Stimulated activated naive B cell treated with anti-CD40 and anti-IgM and Interleukin-4, amounts not matched to agents 10 μg/mL and 1 μg/mL and 100 μg/mL, for 72 hours (primary cell): Measurements from ENCODE around the gene SMOC2.

Experiments used
- ATAC-seq, 2 donors: fragments of 150-1000 bp; cut with Tn5 transposase; replicated peaks; 2 replicates each; pipeline ENCODE4 v1.10.0; 2021; ENCODE audit warnings: moderate library complexity in 1 of 2
- DNase-seq: peaks from one replicate; pipeline ENCODE4 v3.0.0; 2021
- H3K27ac Mint-ChIP-seq: one replicate; pipeline ENCODE4 v1.8.0; 2022; ENCODE audit warnings: mild to moderate bottlenecking, mixed read lengths
- H3K27me3 Mint-ChIP-seq, 2 donors: one replicate each; pipeline ENCODE4 v1.8.0; 2022; ENCODE audit warnings: mixed read lengths in 2 of 2
- H3K36me3 Mint-ChIP-seq, 2 donors: one replicate each; pipeline ENCODE4 v1.8.0; 2022; ENCODE audit warnings: mixed read lengths in 2 of 2, mild to moderate bottlenecking in 1 of 2
- H3K4me1 Mint-ChIP-seq, 2 donors: one replicate each; pipeline ENCODE4 v1.8.0; 2022; ENCODE audit warnings: mixed read lengths in 2 of 2, mild to moderate bottlenecking in 1 of 2
- H3K4me3 Mint-ChIP-seq, 2 donors: one replicate each; pipeline ENCODE4 v1.8.0; 2022; ENCODE audit warnings: mild to moderate bottlenecking in 2 of 2, mixed read lengths in 2 of 2, moderate library complexity in 1 of 2
- H3K9me3 Mint-ChIP-seq, 2 donors: one replicate each; pipeline ENCODE4 v1.8.0; 2022; ENCODE audit warnings: mixed read lengths in 2 of 2, mild to moderate bottlenecking in 1 of 2

Gene SMOC2

GRCh38 chr6:168420084-168420483 lies 20.9 kb upstream of the SMOC2 start:
- no peak overlapping the region for H3K4me3 Mint-ChIP-seq
- DNase-seq (no peak), ATAC-seq (no peak)
- H3K4me1 Mint-ChIP-seq, result no peaks in the 10 kb centered on the region
- no peaks in the 10 kb centered on the region for H3K36me3 Mint-ChIP-seq
- H3K9me3 Mint-ChIP-seq, result no peaks in the 10 kb centered on the region
- peaks cover 0 to 5% of the 10 kb centered on the region in 2 donors for H3K27me3 Mint-ChIP-seq
- H3K27ac Mint-ChIP-seq, result no peak overlapping the region

DNA sequence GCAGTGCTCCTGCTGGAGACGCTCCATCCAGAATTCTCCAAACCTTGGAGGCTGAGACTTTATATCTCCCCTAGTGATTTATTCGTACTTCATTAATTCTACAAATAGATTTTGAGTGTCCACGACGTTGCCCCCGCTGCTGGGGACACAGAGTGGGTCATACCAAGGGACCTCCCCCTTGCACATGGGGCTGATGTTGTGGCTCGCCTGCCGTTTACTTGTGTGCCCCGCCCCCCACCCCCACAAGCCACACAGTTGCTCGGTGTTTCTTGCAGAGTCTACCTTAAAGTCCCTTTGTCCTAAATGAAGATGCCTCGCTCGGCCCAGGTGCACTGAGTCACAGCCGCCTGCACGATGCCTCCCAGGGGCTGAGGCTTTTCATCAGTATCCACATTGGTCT lies 20.3 kb upstream of the SMOC2 start:
- no peak for DNase-seq
- no peak overlapping the region for H3K4me3 Mint-ChIP-seq
- H3K27ac Mint-ChIP-seq, result no peak overlapping the region
- H3K27me3 Mint-ChIP-seq, result peaks cover 0 to 5% of the 10 kb centered on the region in 2 donors
- no peak for ATAC-seq
- H3K4me1 Mint-ChIP-seq, result no peaks in the 10 kb centered on the region
- no peaks in the 10 kb centered on the region for H3K9me3 Mint-ChIP-seq
- H3K36me3 Mint-ChIP-seq, result no peaks in the 10 kb centered on the region

GRCh38 chr6:168427184-168427583 lies 13.8 kb upstream of the SMOC2 start:
- no peaks in the 10 kb centered on the region for H3K4me1 Mint-ChIP-seq
- no peak for ATAC-seq
- no peak for DNase-seq
- no peak overlapping the region for H3K27ac Mint-ChIP-seq
- no peaks in the 10 kb centered on the region for H3K36me3 Mint-ChIP-seq
- H3K27me3 Mint-ChIP-seq, result peaks cover 0 to under 1% of the 10 kb centered on the region in 2 donors
- H3K9me3 Mint-ChIP-seq, result no peaks in the 10 kb centered on the region
- no peak overlapping the region for H3K4me3 Mint-ChIP-seq

GRCh38 chr6:168428052-168428826 lies 12.7 kb upstream of the SMOC2 start:
- H3K27me3 Mint-ChIP-seq, result peaks cover 0 to 7% of the 10 kb centered on the region in 2 donors
- H3K27ac Mint-ChIP-seq, result no peak overlapping the region
- no peaks in the 10 kb centered on the region for H3K36me3 Mint-ChIP-seq
- no peak overlapping the region for H3K4me3 Mint-ChIP-seq
- H3K4me1 Mint-ChIP-seq, result no peaks in the 10 kb centered on the region
- ATAC-seq (no peak), DNase-seq (no peak)
- no peaks in the 10 kb centered on the region for H3K9me3 Mint-ChIP-seq

- DNase-seq (no peak), ATAC-seq (no peak)
- no peaks in the 10 kb centered on the region for H3K36me3 Mint-ChIP-seq
- no peaks in the 10 kb centered on the region for H3K9me3 Mint-ChIP-seq
- no peak overlapping the region for H3K27ac Mint-ChIP-seq
- no peaks in the 10 kb centered on the region for H3K4me1 Mint-ChIP-seq
- no peak overlapping the region for H3K4me3 Mint-ChIP-seq
- H3K27me3 Mint-ChIP-seq, result peaks cover 4 to 7% of the 10 kb centered on the region in 2 donors
Measured at GRCh38 chr6:168428863-168429262, 12.1 kb upstream of the SMOC2 start.

DNA sequence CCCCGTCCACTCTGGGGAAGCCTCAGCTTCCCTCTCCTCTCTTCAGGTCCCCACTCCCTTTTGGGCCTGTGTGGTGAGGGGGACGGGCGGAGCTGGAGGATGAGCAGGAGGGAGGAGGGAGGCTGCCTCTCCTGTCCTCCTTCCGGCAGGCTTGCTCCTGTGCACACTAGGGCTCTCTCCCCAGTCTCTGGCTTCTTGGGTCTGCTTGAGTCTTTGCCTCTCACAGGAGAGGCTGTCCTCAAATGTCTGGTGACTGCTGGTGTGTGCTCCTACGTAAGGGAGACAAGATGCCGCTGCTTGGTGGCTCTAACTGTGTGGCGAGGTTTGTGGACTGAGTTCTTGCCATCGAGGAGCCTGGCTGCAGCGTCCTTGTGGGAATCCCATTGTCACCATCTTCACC lies 8.8 kb upstream of the SMOC2 start:
- Mint-ChIP-seq H3K27me3 (peaks cover 11 to 18% of the 10 kb centered on the region in 2 donors), H3K4me3 (no peak overlapping the region), H3K27ac (no peak overlapping the region), H3K9me3 (no peaks in the 10 kb centered on the region), H3K4me1 (no peaks in the 10 kb centered on the region), H3K36me3 (no peaks in the 10 kb centered on the region)
- no peak for DNase-seq
- no peak for ATAC-seq

- H3K27me3 Mint-ChIP-seq, result peaks cover 17 to 24% of the 10 kb centered on the region in 2 donors
Measured at GRCh38 chr6:168433898-168434297, 7.1 kb upstream of the SMOC2 start.

GRCh38 chr6:168434505-168434904 lies 6.5 kb upstream of the SMOC2 start:
- Mint-ChIP-seq H3K4me1 (no peaks in the 10 kb centered on the region), H3K4me3 (no peak overlapping the region), H3K9me3 (no peaks in the 10 kb centered on the region), H3K27ac (no peak overlapping the region), H3K36me3 (no peaks in the 10 kb centered on the region), H3K27me3 (peaks cover 17 to 30% of the 10 kb centered on the region in 2 donors)
- DNase-seq, result no peak
- no peak for ATAC-seq

More at GRCh38 chr6:168433898-168434297, 7.1 kb upstream of the SMOC2 start:
- H3K36me3 Mint-ChIP-seq, result no peaks in the 10 kb centered on the region
- no peak overlapping the region for H3K27ac Mint-ChIP-seq
- H3K4me1 Mint-ChIP-seq, result no peaks in the 10 kb centered on the region
- H3K9me3 Mint-ChIP-seq, result no peaks in the 10 kb centered on the region
- ATAC-seq (no peak), DNase-seq (no peak)
- no peak overlapping the region for H3K4me3 Mint-ChIP-seq

- Mint-ChIP-seq H3K36me3 (peaks cover 3 to 5% of the 10 kb centered on the region in 2 donors), H3K4me1 (peaks cover 0 to 3% of the 10 kb centered on the region in 2 donors), H3K27me3 (peaks cover 32 to 40% of the 10 kb centered on the region in 2 donors), H3K27ac (no peak overlapping the region), H3K4me3 (no peak overlapping the region), H3K9me3 (no peaks in the 10 kb centered on the region)
- ATAC-seq (no peak), DNase-seq (no peak)
Measured at GRCh38 chr6:168437751-168438150, 3.2 kb upstream of the SMOC2 start.

- H3K9me3 Mint-ChIP-seq, result no peaks in the 10 kb centered on the region
- H3K4me3 Mint-ChIP-seq, result no peak overlapping the region
- H3K36me3 Mint-ChIP-seq, result peaks cover 3 to 5% of the 10 kb centered on the region in 2 donors
- H3K27me3 Mint-ChIP-seq, result peaks cover 38 to 51% of the 10 kb centered on the region in 2 donors
- ATAC-seq (no peak), DNase-seq (no peak)
- H3K4me1 Mint-ChIP-seq, result peaks cover 0 to 3% of the 10 kb centered on the region in 2 donors
- no peak overlapping the region for H3K27ac Mint-ChIP-seq
Measured at GRCh38 chr6:168438783-168439520, 2.0 kb upstream of the SMOC2 start.

DNA sequence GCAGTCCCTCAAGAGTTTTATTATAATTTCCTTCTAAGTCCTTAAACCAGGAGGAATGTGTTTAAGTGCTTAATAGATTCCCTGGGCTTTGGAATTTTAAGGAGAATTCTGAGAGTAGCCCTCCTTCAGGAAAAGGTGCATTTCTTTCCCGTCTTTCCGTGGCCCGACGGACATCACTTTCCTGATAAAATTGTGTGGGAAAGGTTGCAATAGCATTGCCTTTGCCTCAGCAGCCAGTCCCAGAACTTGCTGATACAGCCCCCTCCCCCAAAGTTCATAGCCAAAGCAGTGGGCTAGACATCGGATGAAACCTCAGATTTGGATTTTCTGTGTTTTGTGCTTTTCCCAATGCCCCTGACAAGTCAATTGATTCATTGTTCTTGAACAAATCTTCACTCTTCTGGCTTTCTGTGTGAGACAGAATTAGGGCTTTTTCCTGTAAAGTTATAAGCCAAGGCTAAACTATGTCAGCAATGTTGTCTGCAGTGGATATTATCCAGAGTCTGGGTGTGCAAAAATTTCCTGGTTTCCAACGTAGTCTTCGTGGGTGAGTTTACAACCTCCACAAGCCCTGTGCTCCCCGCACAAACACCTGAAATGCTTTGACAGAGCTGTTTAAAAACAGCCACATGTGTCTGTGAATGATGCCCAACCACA lies 1.1 kb upstream of the SMOC2 start:
- H3K4me3 Mint-ChIP-seq, result no peak overlapping the region
- H3K27ac Mint-ChIP-seq, result no peak overlapping the region

DNA sequence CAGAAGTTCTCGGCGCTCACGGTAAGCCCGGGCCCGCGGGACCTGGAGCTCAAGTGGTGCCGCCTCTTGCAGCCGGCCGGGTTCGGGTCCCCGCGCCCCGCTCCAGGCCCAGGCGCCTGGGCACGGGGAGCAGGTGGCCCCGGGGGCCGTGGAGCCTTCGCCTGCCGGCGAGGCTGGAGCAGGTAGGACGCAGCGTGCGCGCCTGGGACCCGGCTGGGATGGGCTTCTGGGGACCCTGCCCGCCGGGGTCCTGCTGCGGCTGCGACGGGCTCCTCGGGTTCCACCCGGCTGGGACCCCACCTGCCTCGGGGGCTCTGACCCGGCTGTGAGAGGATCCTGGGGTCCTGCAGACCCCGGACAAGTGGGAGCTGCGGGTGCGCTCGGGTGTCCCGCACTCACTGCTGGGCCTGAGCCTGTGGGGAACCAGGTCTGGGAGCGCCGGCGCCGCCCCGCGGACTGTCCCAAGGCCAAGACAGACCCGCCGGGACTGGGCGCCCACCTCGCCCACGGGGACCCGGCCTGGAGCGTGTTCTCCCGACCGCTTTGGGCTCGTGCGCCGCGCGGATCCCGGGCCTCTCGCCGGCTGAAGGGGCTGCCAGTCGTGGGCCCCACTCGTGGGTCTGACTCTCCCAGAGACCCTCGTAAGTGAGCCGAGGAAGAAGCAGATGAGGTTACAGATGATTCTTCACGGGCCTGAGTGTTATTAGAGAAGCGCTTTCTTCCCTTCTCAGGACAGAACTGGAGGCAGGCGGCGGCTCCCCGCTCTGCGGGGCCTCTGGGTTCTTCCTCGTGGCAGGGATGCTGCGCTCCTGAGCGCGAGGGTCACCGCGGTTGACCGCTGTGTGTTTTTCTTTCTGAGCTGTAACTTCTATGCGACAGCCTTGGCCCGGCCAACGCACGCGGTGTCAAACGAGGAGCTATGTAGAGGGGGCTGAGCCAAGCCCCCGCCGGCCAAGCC lies 729 bp downstream of the SMOC2 start:
- Mint-ChIP-seq H3K36me3 (peaks cover 3 to 5% of the 10 kb centered on the region in 2 donors), H3K27me3 (peaks cover 42 to 63% of the 10 kb centered on the region in 2 donors), H3K4me1 (peaks cover 0 to 3% of the 10 kb centered on the region in 2 donors), H3K27ac (no peak overlapping the region), H3K9me3 (no peaks in the 10 kb centered on the region), H3K4me3 (no peak overlapping the region)
- DNase-seq, result no peak
- ATAC-seq, result no peak

More for the DNA sequence above, 1.1 kb upstream of the SMOC2 start:
- ATAC-seq (no peak), DNase-seq (no peak)
- H3K27me3 Mint-ChIP-seq, result peaks cover 40 to 54% of the 10 kb centered on the region in 2 donors
- H3K9me3 Mint-ChIP-seq, result no peaks in the 10 kb centered on the region
- H3K36me3 Mint-ChIP-seq, result peaks cover 3 to 5% of the 10 kb centered on the region in 2 donors
- peaks cover 0 to 3% of the 10 kb centered on the region in 2 donors for H3K4me1 Mint-ChIP-seq

- DNase-seq, result no peak
- no peak overlapping the region for H3K4me3 Mint-ChIP-seq
- H3K4me1 Mint-ChIP-seq, result peaks cover 6 to 8% of the 10 kb centered on the region in 2 donors
- H3K27ac Mint-ChIP-seq, result no peak overlapping the region
- peaks cover 3 to 5% of the 10 kb centered on the region in 2 donors for H3K36me3 Mint-ChIP-seq
- H3K9me3 Mint-ChIP-seq, result no peaks in the 10 kb centered on the region
- no peak for ATAC-seq
- peaks cover 39 to 65% of the 10 kb centered on the region in 2 donors for H3K27me3 Mint-ChIP-seq
Measured at GRCh38 chr6:168442646-168443045, 1.7 kb downstream of the SMOC2 start.
